GM21390 (cell line): ENCODE results near the gene CLEC4M.
"Not testable (repeated sequence)": the region's sequence is repeated elsewhere in the genome, so short reads cannot be mapped to it uniquely, and the experiment has no call there.

Source experiments
- ATAC-seq: cut with Tn5 transposase; IDR thresholded peaks from one replicate; pipeline ENCODE4 v1.9.1; 2021; ENCODE audit not compliant: unreplicated experiment

CLEC4M gene

DNA sequence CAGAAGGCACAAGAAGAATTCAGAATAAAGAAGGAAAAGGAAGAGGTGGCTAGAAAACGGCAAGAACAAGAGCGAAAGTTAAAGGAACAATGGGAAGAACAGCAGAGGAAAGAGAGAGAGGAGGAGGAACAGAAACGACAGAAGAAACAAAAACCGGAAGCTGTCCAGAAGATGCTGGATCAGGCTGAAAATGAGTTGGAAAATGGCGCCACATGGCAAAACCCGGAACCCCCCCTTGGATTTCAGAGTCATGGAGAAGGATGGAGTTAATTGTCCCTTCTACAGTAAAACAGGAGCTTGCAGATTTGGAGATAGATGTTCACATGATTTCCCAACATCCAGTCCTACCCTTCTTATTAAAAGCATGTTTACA, 22.4 kb upstream of the CLEC4M start:
- no peak for ATAC-seq

DNA sequence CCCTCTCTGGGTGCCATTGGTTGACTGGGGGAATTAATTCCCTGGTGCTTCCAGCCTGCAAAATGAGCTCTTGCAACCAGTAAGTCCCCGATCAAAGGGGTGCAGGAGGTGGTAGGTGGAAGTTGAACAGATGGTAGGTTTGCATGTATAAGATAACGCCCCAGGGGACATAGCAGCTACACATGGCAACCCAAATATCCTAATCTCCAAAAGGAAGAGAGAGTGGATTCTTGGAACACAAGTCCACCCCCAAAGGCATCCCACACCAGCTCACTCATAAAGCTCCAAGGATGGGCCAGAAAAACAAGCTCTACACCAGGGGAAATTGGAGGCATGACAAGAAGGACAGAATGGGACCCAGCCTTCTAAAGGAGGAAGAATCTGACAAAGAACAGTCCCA, 20.5 kb upstream of the CLEC4M start:
- ATAC-seq: no peak

DNA sequence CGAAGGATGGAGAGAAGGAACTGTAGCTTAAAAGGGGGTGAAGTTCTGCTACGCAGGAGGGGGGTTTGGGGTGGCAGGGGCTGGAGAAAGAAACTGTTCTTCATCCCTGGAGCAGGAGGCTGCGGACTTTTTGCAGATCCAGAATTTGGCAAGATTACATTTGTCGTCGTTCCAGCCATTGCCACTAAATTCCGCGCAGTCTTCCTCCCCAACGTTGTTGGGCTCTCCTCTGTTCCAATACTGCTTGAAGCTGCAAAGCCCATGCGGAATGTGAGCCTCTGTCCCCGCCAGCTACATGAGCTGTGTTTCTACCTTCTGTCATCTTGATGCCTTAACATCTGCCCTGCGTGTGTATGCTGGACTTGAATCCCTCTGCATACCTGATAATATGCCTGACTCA, 20.1 kb upstream of the CLEC4M start:
- no peak for ATAC-seq

DNA sequence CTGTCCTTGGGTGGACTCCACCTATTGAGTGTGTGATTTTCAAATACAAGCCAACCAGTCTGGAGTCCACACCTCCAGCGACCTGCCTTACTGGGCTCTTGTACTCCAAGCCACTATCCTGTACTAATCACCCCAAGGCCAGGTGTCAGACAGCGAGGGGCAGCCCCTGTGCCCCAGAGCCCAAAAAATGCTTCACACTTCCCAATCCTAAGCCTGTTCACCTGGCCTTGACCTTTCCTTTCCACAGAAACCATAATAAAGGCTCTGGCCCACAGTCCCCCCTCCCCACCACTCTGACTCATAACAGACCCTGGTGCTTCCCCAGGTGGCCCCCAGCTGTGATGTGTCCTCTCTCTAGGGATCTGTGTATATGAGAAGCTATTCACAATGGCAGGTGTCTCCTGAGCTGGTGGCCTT, 19.6 kb upstream of the CLEC4M start:
- ATAC-seq: no peak

GRCh38 chr19:7744199-7744786, 18.8 kb upstream of the CLEC4M start:
- no peak for ATAC-seq

DNA sequence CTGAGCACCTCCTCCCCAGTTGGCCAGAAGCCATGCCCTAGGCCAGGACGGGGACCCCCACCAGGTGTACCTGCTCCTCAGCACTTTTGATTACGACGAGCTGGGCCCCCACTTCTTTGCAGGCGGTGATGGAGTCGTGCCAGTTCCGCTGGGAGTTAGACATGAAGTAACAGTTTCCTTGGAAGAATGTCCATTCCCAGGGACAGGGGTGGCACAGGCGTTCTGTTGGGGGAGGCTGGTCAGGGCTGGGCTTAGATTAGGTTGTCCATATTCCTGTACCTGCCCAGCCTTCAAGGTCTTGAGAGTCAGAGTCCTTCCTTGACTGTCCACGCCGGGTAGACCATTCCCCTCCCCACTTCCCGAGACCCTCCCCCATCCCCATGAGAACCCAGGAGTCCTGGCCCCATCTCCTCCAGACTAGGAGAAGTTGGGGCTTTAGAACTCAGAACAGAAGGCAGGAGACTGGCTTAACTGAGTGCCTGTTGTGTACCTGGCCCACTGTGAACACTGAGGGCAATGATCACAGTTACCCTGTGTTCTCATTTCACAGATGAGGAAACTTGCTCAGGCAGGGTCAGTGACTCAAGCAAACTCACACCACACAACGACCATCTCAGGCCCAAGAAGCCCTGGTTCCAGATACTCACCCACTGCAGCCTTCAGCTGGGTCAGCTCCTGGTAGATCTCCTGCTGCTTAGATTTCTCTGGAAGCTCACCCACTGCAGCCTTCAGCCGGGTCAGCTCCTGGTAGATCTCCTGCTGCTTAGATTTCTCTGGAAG, 18.0 kb upstream of the CLEC4M start:
- no peak for ATAC-seq

DNA sequence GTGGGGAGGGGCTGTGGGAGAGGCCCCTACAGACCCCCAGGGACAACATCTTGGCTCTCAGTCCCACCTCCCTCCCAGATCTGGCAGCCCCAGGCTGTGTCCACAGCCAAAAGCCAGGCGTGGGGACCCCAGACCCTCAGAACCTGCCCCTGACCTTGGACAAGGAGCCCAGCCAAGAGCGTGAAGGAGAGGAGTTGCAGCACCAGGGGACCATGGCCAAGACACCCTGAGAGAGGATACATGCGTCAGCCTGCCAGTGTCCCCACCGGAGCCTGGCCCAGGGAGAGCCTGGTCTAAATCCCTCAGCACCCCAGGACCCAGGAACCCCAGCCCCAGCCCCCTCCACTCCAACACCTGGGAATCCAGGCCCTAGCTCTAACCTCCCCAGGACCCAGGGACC, 16.7 kb upstream of the CLEC4M start:
- not testable (repeated sequence) for ATAC-seq

DNA sequence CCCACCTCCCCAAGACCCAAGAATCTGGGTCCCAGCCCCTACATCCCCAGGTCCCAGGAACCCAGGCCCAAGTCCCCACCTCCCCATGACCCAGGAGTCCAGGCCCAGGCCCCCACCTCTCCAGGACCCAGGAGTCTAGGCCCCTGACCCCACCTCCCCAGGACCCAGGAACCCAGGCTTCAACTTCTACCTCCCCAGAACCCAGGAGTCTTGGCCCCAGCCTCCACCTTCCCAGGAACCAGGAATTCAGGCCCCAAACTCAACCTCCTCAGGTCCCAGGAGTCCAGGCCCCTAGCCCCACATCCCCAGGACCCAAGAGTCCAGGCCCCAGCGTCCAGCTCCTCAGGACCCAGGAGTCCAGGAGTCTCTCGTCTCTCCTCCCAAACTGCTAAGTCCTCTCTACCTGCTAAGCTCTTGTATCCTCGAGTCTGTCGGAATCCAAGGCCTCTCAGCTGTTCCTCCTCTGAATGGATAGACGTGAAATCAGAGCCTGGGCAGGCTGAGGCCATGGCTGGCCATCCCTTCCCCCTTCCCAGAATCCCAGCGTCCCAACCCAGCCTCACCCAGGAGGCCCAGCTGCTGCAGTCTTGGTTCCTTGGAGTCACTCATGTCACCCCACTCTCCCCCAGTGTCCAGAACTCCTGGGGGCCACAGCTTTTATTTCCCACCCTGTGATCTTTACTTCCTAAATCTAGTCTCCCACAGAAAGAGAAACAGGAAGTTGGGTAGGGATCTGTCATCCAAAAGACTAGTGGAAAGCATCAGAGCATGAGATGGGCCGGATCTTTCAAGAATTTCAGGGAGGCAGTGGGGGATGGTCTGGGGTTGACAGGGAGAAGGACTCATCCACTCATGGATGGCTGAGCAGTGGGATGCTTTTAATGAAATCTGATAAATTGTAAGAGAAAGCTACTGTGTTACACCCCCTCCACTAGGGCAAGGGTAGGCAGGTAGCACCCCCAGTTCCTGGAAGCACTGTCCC, 15.8 kb upstream of the CLEC4M start, which contains the start of gene CD209:
CD209 (minus strand) TSS at position 632 of the 982 bp plus-strand sequence; CDS start at position 609, 23 bp downstream.
- no peak for ATAC-seq

DNA sequence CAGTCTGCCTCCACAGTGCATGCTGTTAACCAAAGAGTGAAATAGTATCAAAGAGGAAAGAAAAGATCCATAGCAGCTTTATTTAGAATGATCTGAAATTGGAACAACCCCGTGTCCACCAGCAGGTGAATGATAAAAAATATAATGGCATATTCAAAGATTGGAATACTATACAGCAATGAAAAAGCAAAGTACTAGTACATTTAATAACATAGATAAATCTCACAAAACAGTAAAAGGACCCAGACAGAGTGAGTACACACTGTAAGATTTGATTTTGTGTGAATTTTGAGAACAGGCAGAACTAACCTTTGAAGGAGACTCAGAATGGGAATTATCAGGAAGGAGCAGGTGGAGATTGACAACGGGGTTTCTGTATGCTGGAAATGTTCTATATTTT, 14.9 kb upstream of the CLEC4M start:
- no peak for ATAC-seq

DNA sequence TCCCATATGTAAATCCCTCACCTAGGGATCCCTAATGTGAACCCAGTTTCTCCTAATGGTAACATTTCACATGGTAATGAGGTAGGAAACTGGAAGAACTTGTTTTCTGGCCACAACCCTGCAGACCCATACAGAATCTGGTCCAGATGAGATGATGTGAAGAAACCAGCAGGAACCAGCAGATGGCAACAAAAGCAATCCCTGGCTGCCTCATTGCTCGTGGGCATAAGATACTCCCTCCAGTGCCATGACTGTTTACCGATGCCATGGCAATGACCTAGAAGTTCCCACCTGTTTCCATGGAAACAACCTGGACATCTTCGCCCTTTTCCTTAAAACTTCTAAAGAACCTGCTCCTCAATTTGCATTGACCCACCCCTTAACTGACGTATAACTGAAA, 14.3 kb upstream of the CLEC4M start:
- no peak for ATAC-seq

- no peak for ATAC-seq
These were observed 11.8 kb upstream of the CLEC4M start for GRCh38 chr19:7751157-7751783.

GRCh38 chr19:7756258-7756657, 6.8 kb upstream of the CLEC4M start:
- ATAC-seq: no peak

DNA sequence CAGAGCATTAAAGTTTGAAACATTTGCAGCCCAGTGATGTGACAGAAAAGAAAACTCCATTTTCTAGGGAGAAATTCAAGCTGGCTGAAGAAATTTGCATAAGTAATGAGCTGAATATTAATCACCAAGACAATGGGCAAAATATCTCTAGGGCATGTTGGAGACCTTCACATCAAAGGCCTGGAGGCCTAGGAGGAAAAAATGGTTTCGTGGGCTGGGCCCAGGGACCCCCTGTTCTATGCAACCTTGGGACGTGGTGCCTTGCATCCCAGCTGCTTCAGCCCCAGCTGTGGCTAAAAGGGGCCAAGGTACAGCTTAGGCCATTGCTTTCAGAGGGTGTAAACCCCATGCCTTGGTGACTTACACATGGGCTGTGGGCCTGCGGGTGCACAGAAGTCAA, 5.7 kb upstream of the CLEC4M start:
- no peak for ATAC-seq

DNA sequence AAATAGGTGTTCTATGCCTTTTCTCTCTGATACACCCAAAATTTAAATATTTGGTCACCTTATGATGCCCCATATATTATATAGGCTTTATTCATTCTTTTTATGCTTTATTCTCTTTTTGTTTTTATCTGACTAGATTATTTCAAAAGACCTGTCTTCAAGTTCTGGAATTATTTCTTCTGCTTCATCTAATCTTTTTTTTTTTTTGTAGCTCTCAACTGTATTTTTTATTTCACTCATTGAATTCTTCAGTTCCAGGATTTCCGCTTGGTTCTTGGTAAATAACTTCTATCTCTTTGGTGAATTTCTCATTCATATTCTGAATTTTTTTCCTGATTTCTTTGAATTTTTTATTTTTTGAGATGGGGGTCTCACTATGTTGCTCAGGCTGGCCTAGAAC, 3.9 kb upstream of the CLEC4M start:
- ATAC-seq: no peak

- no peak for ATAC-seq
These were observed 653 bp downstream of the CLEC4M start for GRCh38 chr19:7763696-7764095.

GRCh38 chr19:7764157-7764556, 1.1 kb downstream of the CLEC4M start:
- not testable (repeated sequence) for ATAC-seq

DNA sequence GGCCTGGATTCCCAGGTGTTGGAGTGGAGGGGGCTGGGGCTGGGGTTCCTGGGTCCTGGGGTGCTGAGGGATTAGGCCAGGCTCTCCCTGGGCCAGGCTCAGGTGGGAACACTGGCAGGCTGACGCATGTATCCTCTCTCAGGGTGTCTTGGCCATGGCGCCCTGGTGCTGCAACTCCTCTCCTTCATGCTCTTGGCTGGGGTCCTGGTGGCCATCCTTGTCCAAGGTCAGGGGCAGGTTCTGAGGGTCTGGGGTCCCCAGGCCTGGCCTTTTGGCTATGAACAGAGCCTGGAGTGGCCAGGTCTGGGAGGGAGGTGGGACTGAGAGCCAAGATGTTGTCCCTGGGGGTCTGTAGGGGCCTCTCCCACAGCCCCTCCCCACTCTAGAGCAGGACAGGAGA, 2.0 kb downstream of the CLEC4M start:
- ATAC-seq: not testable (repeated sequence)

DNA sequence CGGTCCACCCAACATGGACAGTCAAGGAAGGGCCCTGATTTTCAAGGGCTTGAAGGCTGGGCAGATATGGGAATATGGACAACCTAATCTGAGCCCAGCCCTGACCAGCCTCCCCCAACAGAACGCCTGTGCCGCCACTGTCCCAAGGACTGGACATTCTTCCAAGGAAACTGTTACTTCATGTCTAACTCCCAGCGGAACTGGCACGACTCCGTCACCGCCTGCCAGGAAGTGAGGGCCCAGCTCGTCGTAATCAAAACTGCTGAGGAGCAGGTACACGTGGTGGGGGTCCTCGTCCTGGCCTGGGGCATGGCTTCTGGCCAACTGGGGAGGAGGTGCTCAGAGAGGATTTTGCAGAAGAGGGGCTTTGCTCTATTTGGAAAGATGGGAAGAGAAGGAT, 3.5 kb downstream of the CLEC4M start:
- ATAC-seq: no peak

- no peak for ATAC-seq
These were observed 4.4 kb downstream of the CLEC4M start for GRCh38 chr19:7767487-7767886.

- no peak for ATAC-seq
These were observed 6.1 kb downstream of the CLEC4M start for GRCh38 chr19:7769171-7769570.

DNA sequence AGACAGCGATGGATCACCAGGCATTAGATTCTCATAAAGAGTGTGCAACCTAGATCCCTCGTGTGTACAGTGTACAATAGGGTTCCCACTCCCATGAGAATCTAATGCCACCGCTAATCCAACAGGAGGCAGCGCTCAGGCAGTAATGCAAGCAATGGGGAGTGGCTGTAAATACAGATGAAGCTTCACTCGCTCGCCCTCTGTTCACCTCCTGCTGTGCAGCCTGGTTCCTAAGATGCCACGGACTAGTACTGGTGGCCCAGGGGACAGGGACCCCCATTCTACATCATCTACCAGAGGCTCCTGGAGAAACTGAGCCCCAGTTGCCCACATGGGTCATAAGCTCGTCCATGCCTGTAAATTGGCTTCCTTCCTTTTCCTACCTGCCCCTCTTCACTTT, 8.0 kb downstream of the CLEC4M start:
- no peak for ATAC-seq
